Activated CD8-positive, alpha-beta T cell treated with anti-CD3 and anti-CD28 coated beads for 36 hours (primary cell): ENCODE data around the gene CSNK1D. TPM values are rescaled to one million over a fixed set of nuclear protein-coding genes. Genes with fewer than 3 reads are reported as not detected.

Experiments used
- microRNA-seq: library from miRNA; unstranded; fragments of <30 nt; microRNA quantifications from one replicate; pipeline ENCODE4 v1.2.0, GENCODE V29; 2022; ENCODE audit warnings: borderline microRNAs expressed, borderline replicate concordance
- total RNA-seq, 2 experiments: library from RNA; stranded (reverse); gene quantifications; one replicate each; pipeline ENCODE4 v1.2.3, GENCODE V29; 2021

The CSNK1D gene
- total RNA-seq, 2 experiments from 2014 or later, result 90.6 to 97.0 TPM

Small RNA genes within 50 kb of the gene (microRNA-seq; reads per million reads assigned to microRNA genes)
- not detected for gene MIR6787

Other genes with a start within 250 kb of the CSNK1D start
- 1 to 10 TPM; 5.5 to 5.8 TPM for gene RAC3, start 242.0 kb downstream of the CSNK1D start, total RNA-seq
- gene DCXR, start 236.0 kb downstream of the CSNK1D start, total RNA-seq, result 100 to 1,000 TPM in 1 of 2 experiments, 10 to 100 TPM in 1; 99.2 to 101 TPM
- gene RFNG, start 221.9 kb downstream of the CSNK1D start, total RNA-seq, result 10 to 100 TPM; 14.2 to 15.3 TPM
- 10 to 100 TPM; 82.7 to 88.6 TPM for gene GPS1, start 221.8 kb downstream of the CSNK1D start, total RNA-seq
- gene DUS1L, start 207.9 kb downstream of the CSNK1D start, total RNA-seq, result 100 to 1,000 TPM; 139 to 140 TPM
- gene FASN, start 175.5 kb downstream of the CSNK1D start, total RNA-seq, result 100 to 1,000 TPM; 250 to 260 TPM
- 10 to 100 TPM; 56.6 to 64.2 TPM for gene CCDC57, start 60.9 kb downstream of the CSNK1D start, total RNA-seq
- gene SLC16A3, start 44.7 kb downstream of the CSNK1D start, total RNA-seq, result 100 to 1,000 TPM; 183 to 193 TPM
- 100 to 1,000 TPM; 289 to 292 TPM for gene CD7, start 43.9 kb upstream of the CSNK1D start, total RNA-seq
- gene SECTM1, start 60.1 kb upstream of the CSNK1D start, total RNA-seq, result under 1 TPM; 0.45 to 0.50 TPM
- gene TEX19, start 85.5 kb upstream of the CSNK1D start, total RNA-seq, result not detected
- not detected for gene UTS2R, start 98.1 kb upstream of the CSNK1D start, total RNA-seq
- gene HEXD, start 144.6 kb upstream of the CSNK1D start, total RNA-seq, result 10 to 100 TPM; 21.8 to 21.9 TPM
- 10 to 100 TPM; 22.0 to 25.0 TPM for gene OGFOD3, start 144.9 kb upstream of the CSNK1D start, total RNA-seq
- 100 to 1,000 TPM; 189 to 192 TPM for gene CYBC1, start 177.1 kb upstream of the CSNK1D start, total RNA-seq
- 10 to 100 TPM; 63.9 to 65.4 TPM for gene NARF, start 185.0 kb upstream of the CSNK1D start, total RNA-seq
- gene FOXK2, start 246.0 kb upstream of the CSNK1D start, total RNA-seq, result 10 to 100 TPM; 55.6 to 59.5 TPM